LNCAP (cell line): Measurements from ENCODE around the gene LRRC31.

Experiments used
- TF ChIP-seq, protein P1 (sequence below): fragments of 450-650 bp; IDR thresholded peaks from 2 replicates; pipeline ENCODE4 v1.5.1; 2017; ENCODE audit warnings: mild to moderate bottlenecking

The LRRC31 gene

DNA sequence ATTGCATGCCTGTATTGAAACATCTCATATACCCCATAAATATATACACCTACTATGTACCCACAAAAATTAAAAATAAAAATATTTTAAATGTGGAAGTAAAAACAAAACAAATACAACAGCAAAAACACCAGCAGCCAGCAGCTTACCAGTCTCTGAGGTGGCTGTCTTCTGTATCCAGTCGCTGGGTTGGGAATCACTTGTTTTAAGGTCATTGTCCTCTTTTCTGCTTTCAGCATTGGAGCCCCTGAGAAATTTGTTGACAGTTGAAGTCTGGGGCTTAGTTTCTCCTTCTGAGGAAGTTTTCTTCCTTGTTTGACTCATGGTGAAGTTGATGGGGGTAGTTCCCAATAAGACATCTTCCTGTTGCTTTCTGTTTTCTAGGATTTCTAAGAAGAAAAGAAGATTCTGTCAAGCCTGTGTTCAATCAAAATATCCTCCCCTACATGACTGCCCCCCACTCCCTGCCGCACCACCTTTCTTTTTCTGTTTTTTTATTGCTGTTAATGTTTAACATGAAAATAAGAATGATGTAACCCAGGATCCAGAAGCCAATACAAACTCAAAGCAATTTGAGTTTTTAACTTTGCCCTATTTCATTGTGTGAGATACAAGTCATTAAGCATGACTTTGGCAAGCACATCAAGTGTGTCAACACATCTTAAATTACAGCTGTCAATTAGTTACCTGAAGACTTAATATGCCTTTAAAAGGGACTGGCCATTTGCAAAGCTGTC is at the start of gene LRRC31:
LRRC31 (minus strand) TSS at position 452 of the 737 bp plus-strand sequence; CDS start at position 324, 128 bp downstream.
- TF ChIP-seq, protein P1, sequence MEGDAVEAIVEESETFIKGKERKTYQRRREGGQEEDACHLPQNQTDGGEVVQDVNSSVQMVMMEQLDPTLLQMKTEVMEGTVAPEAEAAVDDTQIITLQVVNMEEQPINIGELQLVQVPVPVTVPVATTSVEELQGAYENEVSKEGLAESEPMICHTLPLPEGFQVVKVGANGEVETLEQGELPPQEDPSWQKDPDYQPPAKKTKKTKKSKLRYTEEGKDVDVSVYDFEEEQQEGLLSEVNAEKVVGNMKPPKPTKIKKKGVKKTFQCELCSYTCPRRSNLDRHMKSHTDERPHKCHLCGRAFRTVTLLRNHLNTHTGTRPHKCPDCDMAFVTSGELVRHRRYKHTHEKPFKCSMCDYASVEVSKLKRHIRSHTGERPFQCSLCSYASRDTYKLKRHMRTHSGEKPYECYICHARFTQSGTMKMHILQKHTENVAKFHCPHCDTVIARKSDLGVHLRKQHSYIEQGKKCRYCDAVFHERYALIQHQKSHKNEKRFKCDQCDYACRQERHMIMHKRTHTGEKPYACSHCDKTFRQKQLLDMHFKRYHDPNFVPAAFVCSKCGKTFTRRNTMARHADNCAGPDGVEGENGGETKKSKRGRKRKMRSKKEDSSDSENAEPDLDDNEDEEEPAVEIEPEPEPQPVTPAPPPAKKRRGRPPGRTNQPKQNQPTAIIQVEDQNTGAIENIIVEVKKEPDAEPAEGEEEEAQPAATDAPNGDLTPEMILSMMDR = no peak

DNA sequence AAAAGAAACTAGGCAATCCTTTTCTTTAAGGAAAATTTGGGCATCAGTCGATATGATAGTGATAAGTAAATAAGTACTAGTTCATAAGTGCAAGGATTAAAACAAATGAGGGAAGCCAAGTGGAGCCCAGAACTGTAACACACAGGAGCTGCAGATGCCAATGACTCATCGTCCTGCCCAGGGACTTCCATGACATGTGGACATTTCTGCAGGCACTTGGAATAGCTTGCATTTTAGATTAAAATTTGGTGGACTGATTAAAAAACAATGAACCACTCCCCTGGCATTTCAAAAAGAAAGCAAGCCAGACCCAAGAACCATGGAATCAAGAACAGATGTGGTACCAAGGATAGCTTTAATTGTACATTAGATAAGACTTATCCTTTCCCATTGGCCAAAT is 44.6 kb upstream of the LRRC31 start:
- TF ChIP-seq, protein P1 = no peak

DNA sequence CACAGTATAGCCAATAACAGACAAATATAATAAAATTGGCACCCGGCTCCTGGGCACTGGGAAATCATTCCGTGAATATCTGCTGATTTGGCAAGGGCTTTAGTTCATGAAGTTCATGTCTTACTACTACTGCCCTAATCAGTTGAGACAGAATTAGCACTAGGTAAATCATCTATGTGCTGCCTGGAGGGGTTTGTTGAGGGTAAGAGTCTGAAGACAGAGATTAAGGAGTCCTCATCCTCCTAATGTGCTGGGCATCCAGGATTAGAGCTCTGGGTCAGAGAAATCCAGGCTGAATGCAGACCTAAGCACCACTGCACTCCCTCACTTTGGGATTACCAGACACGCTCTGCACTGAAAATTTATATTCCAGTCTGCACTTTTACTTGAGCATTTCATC is 43.6 kb upstream of the LRRC31 start:
- TF ChIP-seq, protein P1 = no peak

DNA sequence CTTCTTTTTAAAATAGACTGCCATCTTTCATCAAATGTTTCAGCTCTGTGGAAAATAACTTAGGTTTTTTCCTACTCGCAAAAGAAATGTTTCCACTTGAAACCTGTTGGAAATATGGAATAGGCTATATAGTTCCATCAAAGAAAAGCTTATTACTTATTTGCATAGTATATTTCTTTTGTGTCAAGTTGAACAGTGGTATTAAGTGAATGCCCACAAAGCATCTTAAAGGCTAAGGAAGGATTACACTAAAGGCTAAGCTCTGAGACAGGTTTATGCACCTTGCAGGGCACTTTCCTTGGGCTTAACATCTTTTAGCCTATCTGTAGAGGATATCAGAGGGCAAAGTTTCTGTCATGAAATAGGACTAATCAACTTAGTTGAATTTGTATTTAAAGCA is 41.5 kb upstream of the LRRC31 start, which contains the start of gene SAMD7:
SAMD7 (plus strand) TSS at position 301 of the 400 bp plus-strand sequence. CDS start 7,927 bp downstream, outside the sequence.
- TF ChIP-seq, protein P1 = no peak

DNA sequence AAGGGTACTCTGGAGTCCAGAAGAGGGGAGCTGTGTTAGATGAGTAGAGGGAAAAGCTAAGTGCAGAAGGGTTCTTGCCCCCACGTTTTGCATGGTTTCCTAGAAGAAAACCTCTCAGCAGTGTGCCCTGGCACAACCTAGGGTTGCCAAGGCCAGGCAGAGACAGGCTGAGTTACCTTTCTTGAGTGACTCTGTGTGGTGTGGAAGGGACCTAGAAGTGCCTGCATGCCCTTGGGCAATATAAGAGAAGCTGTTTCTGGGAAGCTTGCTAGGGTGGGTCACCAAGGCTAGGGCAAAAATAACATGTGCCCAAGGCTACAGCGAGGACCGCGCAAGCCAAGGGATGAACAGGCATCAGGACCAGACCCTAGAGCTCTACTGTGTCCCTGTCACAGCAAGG is 38.2 kb upstream of the LRRC31 start:
- TF ChIP-seq, protein P1 = no peak

DNA sequence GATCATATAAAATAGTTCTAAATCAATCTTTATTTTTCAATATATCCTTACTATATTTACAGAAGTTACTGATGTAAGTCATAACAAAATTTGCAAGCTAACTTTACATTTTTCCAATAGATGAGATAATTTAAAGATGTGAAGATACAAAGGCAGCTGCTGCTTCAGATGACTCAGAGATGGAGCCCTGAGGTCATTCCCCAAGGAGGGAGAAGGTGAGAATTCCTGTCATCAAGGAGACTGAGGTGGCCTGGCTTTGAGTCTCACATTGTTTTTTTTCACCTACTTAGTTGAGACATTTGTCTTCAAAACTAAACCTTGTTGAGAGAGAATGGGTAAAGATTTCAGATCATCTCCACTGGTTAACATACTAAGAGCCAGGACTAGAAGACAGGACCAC is 37.7 kb upstream of the LRRC31 start:
- TF ChIP-seq, protein P1 = no peak

DNA sequence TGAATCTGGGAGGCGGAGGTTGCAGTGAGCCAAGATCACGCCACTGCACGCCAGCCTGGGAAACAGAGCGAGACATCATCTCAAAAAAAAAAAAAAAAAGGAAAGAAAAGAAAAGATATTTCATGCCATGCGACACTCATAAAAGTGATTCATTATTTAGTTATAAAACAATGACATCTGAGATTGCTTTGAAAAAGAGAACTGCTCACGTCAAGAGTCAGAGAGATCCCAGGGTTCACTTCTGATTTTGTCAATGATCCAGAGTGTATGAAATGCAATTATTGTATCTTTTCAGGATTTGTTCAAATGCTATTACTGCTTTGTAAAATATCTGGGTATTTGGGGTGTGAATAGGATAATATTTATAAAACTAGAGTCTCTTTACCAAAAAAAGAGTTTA is 35.7 kb upstream of the LRRC31 start:
- TF ChIP-seq, protein P1 = no peak
